Measurements from ENCODE around the gene FRMD4A.

The FRMD4A gene

GRCh38 chr10:14196113-14196512 lies 134.6 kb downstream of the FRMD4A start:
- no peak for DNase-seq (ENCODE audit: extremely low spot score)
- CTCF ChIA-PET: interaction anchor here (0.6 to 1.8 kb wide), 6 partner anchors 10 to 285 kb away, joined by 3 to 8 read pairs (median 4); no protein-coding TSS in a partner anchor
- TF ChIP-seq SUZ12 (IDR thresholded peaks at IDR 0.05) (no peak), SP1 (IDR thresholded peaks at IDR 0.05) (no peak), ELF4 (IDR thresholded peaks at IDR 0.05) (no peak)
- POLR2A ChIA-PET: no interaction called here

GRCh38 chr10:14195433-14195832 lies 135.3 kb downstream of the FRMD4A start:
- ChIA-PET POLR2A (interaction anchor here (0.6 kb wide), 1 partner anchor 10 kb away, joined by 3 read pairs; no protein-coding TSS in a partner anchor), CTCF (interaction anchor here (0.6 to 1.6 kb wide), 6 partner anchors 13 to 285 kb away, joined by 3 to 4 read pairs (median 3); no protein-coding TSS in a partner anchor)
- no peak for TF ChIP-seq L3MBTL2 (conservative IDR thresholded peaks at IDR 0.05)
- no peak for TF ChIP-seq ELF4 (IDR thresholded peaks at IDR 0.05)
- no peak for TF ChIP-seq ARNT (IDR thresholded peaks at IDR 0.05)
- TF ChIP-seq NFRKB (IDR thresholded peaks at IDR 0.05): no peak
- TF ChIP-seq PKNOX1 (IDR thresholded peaks at IDR 0.05): no peak
- no peak for DNase-seq (ENCODE audit: extremely low spot score)

DNA sequence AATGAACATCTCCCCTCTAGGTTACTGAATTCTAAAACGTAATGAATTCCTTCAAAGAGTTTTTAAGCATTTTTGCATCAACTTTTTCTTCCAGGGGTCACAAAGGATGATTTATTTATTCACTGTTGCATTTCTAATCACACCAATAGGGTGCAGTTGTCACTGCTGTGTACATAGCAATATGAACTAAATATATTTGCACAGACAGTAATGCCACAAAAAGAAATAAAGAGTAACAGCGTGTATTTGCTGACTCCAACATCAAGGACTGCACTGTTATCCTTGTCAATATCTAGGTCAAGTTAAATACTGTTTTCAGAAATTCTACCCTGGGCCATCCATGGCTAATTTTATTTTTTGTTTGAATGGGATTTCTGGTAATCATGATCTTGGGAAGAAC lies 138.0 kb downstream of the FRMD4A start:
- DNase-seq (ENCODE audit: extremely low spot score): no peak
- ChIA-PET POLR2A (no interaction called here), CTCF (interaction anchor here (0.9 kb wide), 1 partner anchor 8 kb away, joined by 6 read pairs; no protein-coding TSS in a partner anchor)
- TF ChIP-seq LEF1 (IDR thresholded peaks at IDR 0.05; ENCODE audit: borderline replicate concordance) (no peak), CTBP1 (IDR thresholded peaks at IDR 0.05; ENCODE audit: borderline replicate concordance) (no peak)

GRCh38 chr10:14191871-14192270 lies 138.9 kb downstream of the FRMD4A start:
- ChIA-PET POLR2A (no interaction called here), CTCF (interaction anchor here (0.9 kb wide), 1 partner anchor 9 kb away, joined by 6 read pairs; no protein-coding TSS in a partner anchor)
- DNase-seq (ENCODE audit: extremely low spot score): no peak
- TF ChIP-seq PKNOX1 (IDR thresholded peaks at IDR 0.05) (no peak), FOXM1 (IDR thresholded peaks at IDR 0.05; ENCODE audit: borderline replicate concordance) (no peak), SUZ12 (IDR thresholded peaks at IDR 0.05) (no peak), NFRKB (IDR thresholded peaks at IDR 0.05) (no peak), CTBP1 (IDR thresholded peaks at IDR 0.05; ENCODE audit: borderline replicate concordance) (no peak), LEF1 (IDR thresholded peaks at IDR 0.05; ENCODE audit: borderline replicate concordance) (no peak), L3MBTL2 (conservative IDR thresholded peaks at IDR 0.05) (no peak), ELF4 (IDR thresholded peaks at IDR 0.05) (no peak), FOXA1 (IDR thresholded peaks at IDR 0.05) (no peak), FOXK2 (IDR thresholded peaks at IDR 0.05) (no peak), ZNF384 (IDR thresholded peaks at IDR 0.05) (no peak), BHLHE40 (IDR thresholded peaks at IDR 0.05; ENCODE audit: borderline replicate concordance) (no peak), TARDBP (IDR thresholded peaks at IDR 0.05) (no peak), SP1 (IDR thresholded peaks at IDR 0.05) (no peak), ARNT (IDR thresholded peaks at IDR 0.05) (no peak), HDGF (IDR thresholded peaks at IDR 0.05; ENCODE audit: borderline replicate concordance) (no peak)

GRCh38 chr10:14191407-14191806 lies 139.3 kb downstream of the FRMD4A start:
- ChIA-PET POLR2A (no interaction called here), CTCF (interaction anchor here (1.6 kb wide), 1 partner anchor 9 kb away, joined by 4 read pairs; no protein-coding TSS in a partner anchor)
- TF ChIP-seq FOXK2 (IDR thresholded peaks at IDR 0.05) (no peak), FOXM1 (IDR thresholded peaks at IDR 0.05; ENCODE audit: borderline replicate concordance) (no peak), ZNF384 (IDR thresholded peaks at IDR 0.05) (no peak), L3MBTL2 (conservative IDR thresholded peaks at IDR 0.05) (no peak), PKNOX1 (IDR thresholded peaks at IDR 0.05) (no peak), SP1 (IDR thresholded peaks at IDR 0.05) (no peak), ARNT (IDR thresholded peaks at IDR 0.05) (no peak), FOXA1 (IDR thresholded peaks at IDR 0.05) (no peak), HDGF (IDR thresholded peaks at IDR 0.05; ENCODE audit: borderline replicate concordance) (no peak), TARDBP (IDR thresholded peaks at IDR 0.05) (no peak), LEF1 (IDR thresholded peaks at IDR 0.05; ENCODE audit: borderline replicate concordance) (no peak), ELF4 (IDR thresholded peaks at IDR 0.05) (no peak), SUZ12 (IDR thresholded peaks at IDR 0.05) (no peak), BHLHE40 (IDR thresholded peaks at IDR 0.05; ENCODE audit: borderline replicate concordance) (no peak), NFRKB (IDR thresholded peaks at IDR 0.05) (no peak), CTBP1 (IDR thresholded peaks at IDR 0.05; ENCODE audit: borderline replicate concordance) (no peak)
- no peak for DNase-seq (ENCODE audit: extremely low spot score)

GRCh38 chr10:14190702-14191101 lies 140.0 kb downstream of the FRMD4A start:
- no peak for TF ChIP-seq NFRKB (IDR thresholded peaks at IDR 0.05)
- TF ChIP-seq LEF1 (IDR thresholded peaks at IDR 0.05; ENCODE audit: borderline replicate concordance): no peak
- TF ChIP-seq FOXA1 (IDR thresholded peaks at IDR 0.05): no peak
- no peak for TF ChIP-seq ELF4 (IDR thresholded peaks at IDR 0.05)
- no peak for TF ChIP-seq BHLHE40 (IDR thresholded peaks at IDR 0.05; ENCODE audit: borderline replicate concordance)
- TF ChIP-seq FOXM1 (IDR thresholded peaks at IDR 0.05; ENCODE audit: borderline replicate concordance): no peak
- TF ChIP-seq TARDBP (IDR thresholded peaks at IDR 0.05): no peak
- TF ChIP-seq SUZ12 (IDR thresholded peaks at IDR 0.05): no peak
- TF ChIP-seq ARNT (IDR thresholded peaks at IDR 0.05): no peak
- no peak for TF ChIP-seq ZNF384 (IDR thresholded peaks at IDR 0.05)
- no peak for TF ChIP-seq CTBP1 (IDR thresholded peaks at IDR 0.05; ENCODE audit: borderline replicate concordance)
- no peak for TF ChIP-seq PKNOX1 (IDR thresholded peaks at IDR 0.05)
- no peak for TF ChIP-seq FOXK2 (IDR thresholded peaks at IDR 0.05)
- DNase-seq (ENCODE audit: extremely low spot score): no peak
- POLR2A ChIA-PET: no interaction called here
- CTCF ChIA-PET: interaction anchor here (1.2 to 1.6 kb wide), 2 partner anchors 10 to 17 kb away, joined by 3 to 4 read pairs; no protein-coding TSS in a partner anchor
